Mesendoderm (in vitro differentiated cells): ENCODE data around the gene VWA5B2.

Source experiments
- DNase-seq: peaks from one replicate; pipeline ENCODE4 v3.0.0; 2013
- H2AK5ac ChIP-seq: 2 replicates; pipeline ENCODE4 v1.6.1; 2013; ENCODE audit warnings: low read length, inconsistent platforms
- H2BK120ac ChIP-seq: 2 replicates; pipeline ENCODE4 v1.6.1; 2013; ENCODE audit warnings: low read depth, mild to moderate bottlenecking, low read length, moderate library complexity, mixed read lengths
- H2BK15ac ChIP-seq: replicated peaks from 2 replicates; pipeline ENCODE4 v1.6.1; 2013; ENCODE audit warnings: low read depth, mild to moderate bottlenecking, moderate library complexity
- H2BK5ac ChIP-seq: 2 replicates; pipeline ENCODE4 v1.6.1; 2013; ENCODE audit warnings: low read length, inconsistent platforms
- H3K18ac ChIP-seq: 2 replicates; pipeline ENCODE4 v1.6.1; 2013; ENCODE audit warnings: mild to moderate bottlenecking, low read length, mixed read lengths
- H3K23ac ChIP-seq: one replicate; pipeline ENCODE4 v1.6.1; 2013; ENCODE audit warnings: low read length
- H3K27ac ChIP-seq: 2 replicates; pipeline ENCODE4 v1.5.1; 2013; ENCODE audit warnings: low read depth, mild to moderate bottlenecking, inconsistent platforms, low read length, moderate library complexity
- H3K27me3 ChIP-seq: 2 replicates; pipeline ENCODE4 v1.6.1; 2013; ENCODE audit warnings: low read length, control low read depth, mild to moderate bottlenecking, inconsistent platforms; ENCODE audit not compliant: insufficient read depth, poor library complexity
- H3K36me3 ChIP-seq: 2 replicates; pipeline ENCODE4 v1.6.1; 2013; ENCODE audit warnings: low read length, inconsistent platforms; ENCODE audit not compliant: control insufficient read depth, insufficient read depth
- H3K4ac ChIP-seq: one replicate; pipeline ENCODE4 v1.6.1; 2013; ENCODE audit warnings: low read depth, mild to moderate bottlenecking, low read length, moderate library complexity
- H3K4me1 ChIP-seq: 2 replicates; pipeline ENCODE4 v1.6.1; 2013; ENCODE audit warnings: low read depth, low read length, inconsistent platforms; ENCODE audit not compliant: control insufficient read depth
- H3K4me2 ChIP-seq: 2 replicates; pipeline ENCODE4 v1.6.1; 2013; ENCODE audit warnings: low read length
- H3K4me3 ChIP-seq: 2 replicates; pipeline ENCODE4 v1.5.1; 2013; ENCODE audit warnings: mild to moderate bottlenecking, low read length
- H3K56ac ChIP-seq: one replicate; pipeline ENCODE4 v1.6.1; 2013; ENCODE audit warnings: low read length
- H3K79me1 ChIP-seq: 2 replicates; pipeline ENCODE4 v1.6.1; 2013; ENCODE audit warnings: low read length, inconsistent platforms
- H3K79me2 ChIP-seq: 2 replicates; pipeline ENCODE4 v1.6.1; 2013; ENCODE audit warnings: mild to moderate bottlenecking, low read length; ENCODE audit not compliant: control insufficient read depth, insufficient read depth
- H3K9ac ChIP-seq: 2 replicates; pipeline ENCODE4 v1.6.1; 2013; ENCODE audit warnings: low read length, inconsistent platforms
- H4K5ac ChIP-seq: one replicate; pipeline ENCODE4 v1.6.1; 2013; ENCODE audit warnings: low read length
- H4K8ac ChIP-seq: one replicate; pipeline ENCODE4 v1.6.1; 2013; ENCODE audit warnings: low read depth, mild to moderate bottlenecking, control low read depth, low read length, moderate library complexity
- WGBS: extraction: QIAGEN DNeasy Blood & Tissue Kit; methylation state at CpG from one replicate; pipeline ENCODE4 v1.1.7; 2013; ENCODE audit warnings: low lambda C conversion rate, missing lambda C conversion rate; ENCODE audit not compliant: insufficient coverage; ENCODE audit errors: extremely low coverage; 5-methylcytosine and 5-hydroxymethylcytosine counted together

VWA5B2 gene

GRCh38 chr3:184185461-184186183 is 43.8 kb upstream of the VWA5B2 start:
- H3K4ac ChIP-seq, result peak overlapping the region; percentile 73
- WGBS, result no CpG with 5 or more reads among the region's 55 CpGs
- peak overlapping the region; percentile 39 for H3K4me2 ChIP-seq
- DNase-seq, result peak; percentile 100
- H3K18ac ChIP-seq, result peak overlapping the region; percentile 91
- H2BK15ac ChIP-seq, result no peak overlapping the region
- H3K4me1 ChIP-seq, result peaks cover 4% of the 10 kb centered on the region
- no peak overlapping the region for H2BK120ac ChIP-seq
- H3K56ac ChIP-seq, result peak overlapping the region; percentile 83
- peaks cover 20% of the 10 kb centered on the region for H3K79me1 ChIP-seq
- no peaks in the 10 kb centered on the region for H3K27me3 ChIP-seq
- peak overlapping the region; percentile 80 for H3K9ac ChIP-seq
- H3K4me3 ChIP-seq, result peak overlapping the region; percentile 90
- H2BK5ac ChIP-seq, result peak overlapping the region; percentile 51
- H2AK5ac ChIP-seq, result peak overlapping the region; percentile 43
- H4K8ac ChIP-seq, result peak overlapping the region; percentile 82
- H4K5ac ChIP-seq, result peak overlapping the region; percentile 5
- H3K27ac ChIP-seq, result peak overlapping the region; percentile 95
- H3K36me3 ChIP-seq, result peaks cover 20% of the 10 kb centered on the region
- no peak overlapping the region for H3K23ac ChIP-seq
- peaks cover 20% of the 10 kb centered on the region for H3K79me2 ChIP-seq

GRCh38 chr3:184186184-184186901 is 43.0 kb upstream of the VWA5B2 start, which contains the start of gene ABCF3:
Gene ABCF3 (plus strand): TSS chr3:184186199. CDS start chr3:184186208, 9 bp downstream.
- no peak within 1 kb of the TSS for H2BK120ac ChIP-seq
- no peak within 1 kb of the TSS for H2BK15ac ChIP-seq
- peak within 1 kb of the TSS; percentile 82 for H4K8ac ChIP-seq
- peaks cover 14% of the 10 kb centered on the region for H3K36me3 ChIP-seq
- H2BK5ac ChIP-seq, result peak within 1 kb of the TSS; percentile 51
- peak within 1 kb of the TSS; percentile 43 for H2AK5ac ChIP-seq
- peak within 1 kb of the TSS; percentile 5 for H4K5ac ChIP-seq
- H3K23ac ChIP-seq, result peak within 1 kb of the TSS; percentile 48
- WGBS, result no CpG with 5 or more reads among the region's 45 CpGs
- H3K18ac ChIP-seq, result peak within 1 kb of the TSS; percentile 91
- peak within 1 kb of the TSS; percentile 95 for H3K27ac ChIP-seq
- peaks cover 4% of the 10 kb centered on the region for H3K4me1 ChIP-seq
- peak within 1 kb of the TSS; percentile 96 for H3K9ac ChIP-seq
- peak within 1 kb of the TSS; percentile 73 for H3K4ac ChIP-seq
- peak within 1 kb of the TSS; percentile 90 for H3K4me3 ChIP-seq
- peaks cover 20% of the 10 kb centered on the region for H3K79me2 ChIP-seq
- H3K56ac ChIP-seq, result peak within 1 kb of the TSS; percentile 96
- no peak for DNase-seq
- no peaks in the 10 kb centered on the region for H3K27me3 ChIP-seq
- H3K79me1 ChIP-seq, result peaks cover 20% of the 10 kb centered on the region
- peak within 1 kb of the TSS; percentile 96 for H3K4me2 ChIP-seq

GRCh38 chr3:184186902-184187207 is 42.5 kb upstream of the VWA5B2 start:
- no CpG with 5 or more reads among the region's 3 CpGs for WGBS
- H2BK15ac ChIP-seq, result no peak overlapping the region
- no peak overlapping the region for H3K27ac ChIP-seq
- no peak overlapping the region for H3K18ac ChIP-seq
- H2BK120ac ChIP-seq, result no peak overlapping the region
- H3K4me3 ChIP-seq, result peak overlapping the region; percentile 90
- no peak overlapping the region for H3K4ac ChIP-seq
- H3K9ac ChIP-seq, result peak overlapping the region; percentile 96
- H3K79me1 ChIP-seq, result peaks cover 18% of the 10 kb centered on the region
- peak overlapping the region; percentile 96 for H3K56ac ChIP-seq
- no peak overlapping the region for H3K23ac ChIP-seq
- H3K4me2 ChIP-seq, result peak overlapping the region; percentile 96
- no peak for DNase-seq
- peaks cover 20% of the 10 kb centered on the region for H3K79me2 ChIP-seq
- no peak overlapping the region for H4K5ac ChIP-seq
- peaks cover 4% of the 10 kb centered on the region for H3K4me1 ChIP-seq
- H2AK5ac ChIP-seq, result no peak overlapping the region
- H3K27me3 ChIP-seq, result no peaks in the 10 kb centered on the region
- H3K36me3 ChIP-seq, result peaks cover 9% of the 10 kb centered on the region
- no peak overlapping the region for H4K8ac ChIP-seq
- no peak overlapping the region for H2BK5ac ChIP-seq

GRCh38 chr3:184188080-184188479 is 41.3 kb upstream of the VWA5B2 start:
- H4K8ac ChIP-seq, result no peak overlapping the region
- H3K36me3 ChIP-seq, result peaks cover 8% of the 10 kb centered on the region
- no peak overlapping the region for H3K56ac ChIP-seq
- H2BK5ac ChIP-seq, result no peak overlapping the region
- no peak overlapping the region for H4K5ac ChIP-seq
- H3K4me2 ChIP-seq, result no peak overlapping the region
- no peak for DNase-seq
- H3K27me3 ChIP-seq, result no peaks in the 10 kb centered on the region
- peaks cover 18% of the 10 kb centered on the region for H3K79me1 ChIP-seq
- no peak overlapping the region for H2BK15ac ChIP-seq
- H3K4ac ChIP-seq, result no peak overlapping the region
- H2BK120ac ChIP-seq, result no peak overlapping the region
- H3K4me1 ChIP-seq, result peaks cover 4% of the 10 kb centered on the region
- no peak overlapping the region for H2AK5ac ChIP-seq
- no peak overlapping the region for H3K23ac ChIP-seq
- WGBS, result no CpG with 5 or more reads among the region's 17 CpGs
- H3K18ac ChIP-seq, result no peak overlapping the region
- peaks cover 20% of the 10 kb centered on the region for H3K79me2 ChIP-seq
- no peak overlapping the region for H3K9ac ChIP-seq
- no peak overlapping the region for H3K27ac ChIP-seq
- H3K4me3 ChIP-seq, result no peak overlapping the region

- Histone ChIP-seq H3K23ac (no peak overlapping the region), H3K27me3 (no peaks in the 10 kb centered on the region), H3K79me2 (peaks cover 20% of the 10 kb centered on the region), H3K4ac (no peak overlapping the region), H3K4me3 (no peak overlapping the region), H3K79me1 (peaks cover 18% of the 10 kb centered on the region), H2BK120ac (no peak overlapping the region), H3K4me2 (no peak overlapping the region), H2BK5ac (no peak overlapping the region), H3K56ac (no peak overlapping the region), H4K5ac (no peak overlapping the region), H3K4me1 (peaks cover 4% of the 10 kb centered on the region), H4K8ac (no peak overlapping the region), H2AK5ac (no peak overlapping the region), H2BK15ac (no peak overlapping the region), H3K9ac (no peak overlapping the region), H3K27ac (no peak overlapping the region), H3K18ac (no peak overlapping the region), H3K36me3 (peaks cover 6% of the 10 kb centered on the region)
- WGBS, result no CpG with 5 or more reads among the region's 13 CpGs
- no peak for DNase-seq
These were observed 40.0 kb upstream of the VWA5B2 start for GRCh38 chr3:184189421-184189820.
